ENCODE results near the gene DCAF17.
A peak's percentile ranks its signal among the peaks of the same experiment; 100 is the strongest.

The DCAF17 gene, protein sequence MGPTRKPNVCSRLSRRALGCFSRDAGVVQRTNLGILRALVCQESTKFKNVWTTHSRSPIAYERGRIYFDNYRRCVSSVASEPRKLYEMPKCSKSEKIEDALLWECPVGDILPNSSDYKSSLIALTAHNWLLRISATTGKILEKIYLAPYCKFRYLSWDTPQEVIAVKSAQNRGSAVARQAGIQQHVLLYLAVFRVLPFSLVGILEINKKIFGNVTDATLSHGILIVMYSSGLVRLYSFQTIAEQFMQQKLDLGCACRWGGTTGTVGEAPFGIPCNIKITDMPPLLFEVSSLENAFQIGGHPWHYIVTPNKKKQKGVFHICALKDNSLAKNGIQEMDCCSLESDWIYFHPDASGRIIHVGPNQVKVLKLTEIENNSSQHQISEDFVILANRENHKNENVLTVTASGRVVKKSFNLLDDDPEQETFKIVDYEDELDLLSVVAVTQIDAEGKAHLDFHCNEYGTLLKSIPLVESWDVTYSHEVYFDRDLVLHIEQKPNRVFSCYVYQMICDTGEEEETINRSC

DNA sequence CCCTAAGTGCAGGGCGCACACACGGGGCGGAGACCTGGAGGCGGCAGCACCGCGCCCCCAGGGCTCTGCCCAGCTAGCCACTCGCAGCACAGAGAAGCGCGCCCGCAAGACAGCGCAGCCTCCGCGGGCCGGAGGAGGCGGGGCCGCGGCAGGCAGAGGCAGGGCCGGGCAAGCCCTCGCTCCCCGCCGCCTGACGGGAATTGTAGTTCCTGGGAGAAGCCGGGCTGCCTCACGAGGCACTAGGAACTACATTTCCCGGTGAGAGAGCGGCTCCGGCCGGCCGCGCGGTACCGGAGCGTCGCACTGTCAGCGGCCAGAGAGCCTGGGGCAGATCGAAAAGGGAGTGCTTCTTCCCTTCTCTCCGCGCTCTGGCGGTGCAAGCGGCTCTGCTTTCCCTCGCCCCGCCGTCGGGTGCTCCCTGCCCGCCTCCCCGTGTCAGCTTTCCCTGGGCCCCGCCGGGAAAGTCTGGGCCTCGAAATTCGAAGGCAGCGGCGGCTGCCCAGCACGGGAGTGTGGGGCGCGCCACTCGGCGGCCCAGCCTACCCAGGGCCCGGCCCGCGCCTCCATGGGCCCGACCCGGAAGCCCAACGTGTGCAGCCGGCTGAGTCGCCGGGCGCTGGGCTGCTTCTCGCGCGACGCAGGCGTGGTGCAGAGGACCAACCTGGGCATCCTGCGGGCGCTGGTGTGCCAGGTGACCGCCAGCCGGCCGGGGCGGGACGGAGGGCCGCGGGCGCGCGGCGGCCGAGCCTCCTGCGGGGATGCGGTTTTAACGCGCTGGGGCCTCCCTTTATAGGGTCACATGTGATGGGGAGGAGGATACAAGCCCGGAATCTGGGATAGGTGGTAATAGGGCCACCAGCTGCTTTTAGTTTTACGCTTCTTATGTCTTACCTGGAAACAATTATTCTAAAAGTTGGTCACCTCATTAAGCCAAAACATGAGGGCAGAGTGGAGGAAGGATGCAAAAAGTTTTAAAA is at the start of gene DCAF17:
Gene DCAF17 (plus strand): TSS at position 214 of the 977 bp plus-strand sequence. CDS start 352 bp downstream, at position 566.
- peak; percentile 96 for DNase-seq (ENCODE audit: low spot score)

GRCh38 chr2:171386627-171387026 is 47.4 kb upstream of the DCAF17 start:
- DNase-seq (ENCODE audit: low spot score), result no peak

- no peak for DNase-seq (ENCODE audit: low spot score)
Observed at GRCh38 chr2:171387052-171387451, 47.0 kb upstream of the DCAF17 start.

GRCh38 chr2:171389325-171389724 is 44.7 kb upstream of the DCAF17 start:
- DNase-seq (ENCODE audit: low spot score), result no peak

GRCh38 chr2:171389780-171390179 is 44.2 kb upstream of the DCAF17 start:
- no peak for DNase-seq (ENCODE audit: low spot score)

- no peak for DNase-seq (ENCODE audit: low spot score)
Observed at GRCh38 chr2:171390941-171391516, 43.0 kb upstream of the DCAF17 start.

DNA sequence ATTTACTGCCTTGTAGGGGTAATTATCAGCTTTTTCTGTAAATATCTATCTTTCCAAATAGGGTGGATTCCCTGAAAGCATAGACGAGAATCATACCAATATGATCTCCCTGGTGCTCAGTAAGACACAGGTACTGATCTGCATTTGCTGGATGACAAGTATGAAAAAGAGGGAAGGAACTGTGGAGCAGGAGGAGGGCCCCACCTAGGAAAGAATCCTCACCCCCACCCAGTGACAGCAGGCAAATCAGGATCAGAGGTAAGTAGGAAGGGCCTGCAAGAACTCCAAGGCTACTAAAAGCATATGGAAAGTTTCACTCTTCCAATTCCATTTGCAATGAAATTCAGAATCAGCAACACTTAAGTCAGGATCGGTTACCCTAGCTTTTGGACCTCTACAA is 42.5 kb upstream of the DCAF17 start:
- no peak for DNase-seq (ENCODE audit: low spot score)

- no peak for DNase-seq (ENCODE audit: low spot score)
Observed at GRCh38 chr2:171393487-171393886, 40.5 kb upstream of the DCAF17 start.

DNA sequence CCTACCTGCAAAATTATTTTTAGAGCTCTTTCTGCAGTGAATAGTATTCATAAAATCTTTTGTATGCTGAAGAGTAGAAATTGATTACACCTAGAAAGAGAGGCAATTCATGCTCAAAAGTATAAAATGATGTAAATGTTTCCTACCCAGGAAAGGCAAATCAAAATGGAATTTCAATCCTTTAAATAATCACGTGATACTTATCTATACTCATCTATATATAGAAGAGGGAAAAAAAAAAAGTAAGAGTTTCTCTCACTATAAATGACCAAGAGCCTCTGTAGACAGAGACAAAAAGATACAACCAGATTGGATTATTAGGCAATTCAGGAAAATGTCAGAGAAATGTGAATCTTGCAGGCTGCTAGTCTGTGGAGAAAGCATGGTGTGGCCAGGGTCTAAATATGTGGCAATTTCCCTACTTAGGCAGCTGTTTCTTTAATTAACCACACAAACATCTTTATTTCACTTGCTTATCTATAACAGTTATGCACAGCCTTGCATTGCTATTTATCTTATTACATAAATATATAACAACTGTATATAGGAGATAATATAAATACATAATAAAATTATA is 39.8 kb upstream of the DCAF17 start:
- no peak for DNase-seq (ENCODE audit: low spot score)

DNA sequence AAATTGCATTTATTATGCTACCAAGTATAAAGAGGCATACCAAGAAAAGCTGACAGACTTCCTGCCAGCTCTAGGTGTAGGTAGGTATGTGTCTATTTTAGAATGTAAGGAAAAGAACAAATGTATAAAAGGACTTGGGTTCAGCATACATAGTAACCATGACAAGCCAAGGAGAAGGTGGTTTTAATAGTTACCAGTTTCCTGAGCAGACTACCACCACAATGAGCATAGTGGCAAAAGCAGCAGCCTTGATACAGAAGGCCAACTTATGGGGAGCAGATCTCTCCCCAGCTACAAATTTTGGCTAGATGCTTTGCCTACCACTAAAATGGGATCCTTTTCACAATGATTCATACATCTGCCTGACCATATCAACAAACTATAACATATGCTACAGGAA is 34.7 kb upstream of the DCAF17 start:
- DNase-seq (ENCODE audit: low spot score), result no peak

DNA sequence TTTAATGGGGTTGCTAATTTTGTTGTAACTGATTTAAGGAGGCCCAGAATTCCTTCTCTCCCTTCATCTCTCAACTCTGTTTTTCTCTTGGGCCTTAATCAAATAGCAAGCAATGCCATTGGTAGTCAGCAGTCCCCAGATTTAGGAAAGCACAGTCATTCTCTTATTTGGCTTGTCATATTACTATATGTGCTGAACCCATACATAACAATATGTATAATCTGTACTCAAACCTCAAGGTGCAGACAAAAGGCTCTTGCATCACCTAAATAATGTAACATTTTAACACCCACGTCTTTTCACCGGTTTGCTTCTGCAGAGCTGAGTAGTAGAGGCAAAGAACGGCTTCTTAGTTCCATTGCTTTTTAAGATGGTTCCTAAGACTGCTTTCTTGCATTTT is 33.6 kb upstream of the DCAF17 start:
- DNase-seq (ENCODE audit: low spot score), result no peak

GRCh38 chr2:171401947-171402346 is 32.1 kb upstream of the DCAF17 start:
- no peak for DNase-seq (ENCODE audit: low spot score)

GRCh38 chr2:171402906-171403580 is 31.0 kb upstream of the DCAF17 start:
- no peak for DNase-seq (ENCODE audit: low spot score)

- DNase-seq (ENCODE audit: low spot score), result no peak
Observed at GRCh38 chr2:171404261-171404660, 29.8 kb upstream of the DCAF17 start.

GRCh38 chr2:171404719-171405118 is 29.3 kb upstream of the DCAF17 start:
- DNase-seq (ENCODE audit: low spot score), result no peak

DNA sequence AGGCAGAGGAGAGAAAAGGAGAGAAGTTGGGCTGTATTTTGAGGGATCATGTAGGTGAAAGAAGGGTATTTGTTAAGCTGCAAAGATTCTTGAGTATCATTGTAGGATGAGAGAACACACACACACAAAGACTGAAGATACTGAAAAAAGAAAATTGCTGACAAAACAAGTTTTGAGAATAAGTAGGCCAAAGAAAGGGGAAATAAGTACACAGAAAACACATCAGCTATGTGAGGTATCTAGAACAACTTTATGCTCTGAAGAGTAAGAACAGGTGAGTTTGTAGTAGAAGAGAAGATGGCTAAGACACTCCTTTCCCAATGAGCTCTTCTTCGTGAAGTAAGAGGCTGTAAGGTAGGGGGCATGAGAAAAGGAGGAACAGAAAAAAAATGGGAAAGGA is 28.5 kb upstream of the DCAF17 start:
- no peak for DNase-seq (ENCODE audit: low spot score)

- no peak for DNase-seq (ENCODE audit: low spot score)
Observed at GRCh38 chr2:171406044-171406443, 28.0 kb upstream of the DCAF17 start.

GRCh38 chr2:171407030-171407675 is 26.9 kb upstream of the DCAF17 start:
- DNase-seq (ENCODE audit: low spot score), result no peak

- DNase-seq (ENCODE audit: low spot score), result no peak
Observed at GRCh38 chr2:171407676-171408044, 26.4 kb upstream of the DCAF17 start.

GRCh38 chr2:171409436-171409971 is 24.5 kb upstream of the DCAF17 start:
- DNase-seq (ENCODE audit: low spot score), result peak; percentile 56

GRCh38 chr2:171410101-171410500 is 23.9 kb upstream of the DCAF17 start:
- DNase-seq (ENCODE audit: low spot score), result no peak

Measured in ecto neural progenitor cell (in vitro differentiated cells).